ENCODE results near the gene SLC35F6. TPM values are rescaled to one million over a fixed set of nuclear protein-coding genes. Genes with fewer than 3 reads are reported as not detected.
"Not testable (repeated sequence)": the region's sequence is repeated elsewhere in the genome, so short reads cannot be mapped to it uniquely, and the experiment has no call there.

Gene SLC35F6
- total RNA-seq, 1 donor, result 83.6 TPM

- Histone ChIP-seq H3K79me2 (ENCODE audit: insufficient read depth, low read length) (peaks cover 44% of the 10 kb centered on the region), H4K20me1 (ENCODE audit: insufficient read depth, low read length) (no peaks in the 10 kb centered on the region), H3K4me2 (ENCODE audit: insufficient read depth, low read length) (peak within 1 kb of the TSS; percentile 93), H3K4me1 (ENCODE audit: insufficient read depth, low read length) (peaks cover 12% of the 10 kb centered on the region), H3K36me3 (ENCODE audit: insufficient read depth, low read length) (peaks cover 8% of the 10 kb centered on the region), H3K27me3 (ENCODE audit: insufficient read depth, low read length) (no peaks in the 10 kb centered on the region), H3K9me3 (ENCODE audit: low read depth, low read length) (no peaks in the 10 kb centered on the region), H3K27ac (ENCODE audit: low read depth, low read length) (peak within 1 kb of the TSS; percentile 60), H3K4me3 (ENCODE audit: insufficient read depth, low read length) (peak within 1 kb of the TSS; percentile 89), H2AFZ (ENCODE audit: low read length) (peak within 1 kb of the TSS; percentile 92)
- DNase-seq (ENCODE audit: insufficient read length, low spot score, missing footprints), result peak; percentile 99
- TF ChIP-seq CTCF (IDR thresholded peaks at IDR 0.05; ENCODE audit: extremely low read depth, low read depth, low read length), result no peak
These were observed 21.5 kb downstream of the SLC35F6 start, which contains the start of gene CENPA for GRCh38 chr2:26785431-26786206. CENPA (plus strand) TSS chr2:26786056; CDS start chr2:26786197, 141 bp downstream.

GRCh38 chr2:26786207-26787028 is 22.3 kb downstream of the SLC35F6 start:
- Histone ChIP-seq H4K20me1 (ENCODE audit: insufficient read depth, low read length) (no peaks in the 10 kb centered on the region), H3K4me2 (ENCODE audit: insufficient read depth, low read length) (peak overlapping the region; percentile 83), H3K27ac (ENCODE audit: low read depth, low read length) (peak overlapping the region; percentile 51), H3K27me3 (ENCODE audit: insufficient read depth, low read length) (no peaks in the 10 kb centered on the region), H2AFZ (ENCODE audit: low read length) (peak overlapping the region; percentile 92), H3K4me1 (ENCODE audit: insufficient read depth, low read length) (peaks cover 12% of the 10 kb centered on the region), H3K4me3 (ENCODE audit: insufficient read depth, low read length) (peak overlapping the region; percentile 89), H3K9me3 (ENCODE audit: low read depth, low read length) (no peaks in the 10 kb centered on the region), H3K36me3 (ENCODE audit: insufficient read depth, low read length) (peaks cover 5% of the 10 kb centered on the region), H3K79me2 (ENCODE audit: insufficient read depth, low read length) (peaks cover 51% of the 10 kb centered on the region)
- TF ChIP-seq CTCF (IDR thresholded peaks at IDR 0.05; ENCODE audit: extremely low read depth, low read depth, low read length), result no peak
- DNase-seq (ENCODE audit: insufficient read length, low spot score, missing footprints), result peak; percentile 84

GRCh38 chr2:26792720-26793119 is 28.6 kb downstream of the SLC35F6 start:
- TF ChIP-seq CTCF (IDR thresholded peaks at IDR 0.05; ENCODE audit: extremely low read depth, low read depth, low read length), result no peak
- no peaks in the 10 kb centered on the region for H4K20me1 ChIP-seq (ENCODE audit: insufficient read depth, low read length)
- H2AFZ ChIP-seq (ENCODE audit: low read length), result no peak overlapping the region
- H3K4me2 ChIP-seq (ENCODE audit: insufficient read depth, low read length), result no peak overlapping the region
- peaks cover 44% of the 10 kb centered on the region for H3K79me2 ChIP-seq (ENCODE audit: insufficient read depth, low read length)
- peak overlapping the region; percentile 2 for H3K27ac ChIP-seq (ENCODE audit: low read depth, low read length)
- no peaks in the 10 kb centered on the region for H3K27me3 ChIP-seq (ENCODE audit: insufficient read depth, low read length)
- DNase-seq (ENCODE audit: insufficient read length, low spot score, missing footprints), result no peak
- no peaks in the 10 kb centered on the region for H3K4me1 ChIP-seq (ENCODE audit: insufficient read depth, low read length)
- H3K36me3 ChIP-seq (ENCODE audit: insufficient read depth, low read length), result peaks cover 31% of the 10 kb centered on the region
- H3K4me3 ChIP-seq (ENCODE audit: insufficient read depth, low read length), result no peak overlapping the region
- H3K9me3 ChIP-seq (ENCODE audit: low read depth, low read length), result no peaks in the 10 kb centered on the region

- no peaks in the 10 kb centered on the region for H3K27me3 ChIP-seq (ENCODE audit: insufficient read depth, low read length)
- no peaks in the 10 kb centered on the region for H4K20me1 ChIP-seq (ENCODE audit: insufficient read depth, low read length)
- no peaks in the 10 kb centered on the region for H3K9me3 ChIP-seq (ENCODE audit: low read depth, low read length)
- H3K4me2 ChIP-seq (ENCODE audit: insufficient read depth, low read length), result no peak overlapping the region
- TF ChIP-seq CTCF (IDR thresholded peaks at IDR 0.05; ENCODE audit: extremely low read depth, low read depth, low read length), result no peak
- peaks cover 36% of the 10 kb centered on the region for H3K79me2 ChIP-seq (ENCODE audit: insufficient read depth, low read length)
- no peak overlapping the region for H3K27ac ChIP-seq (ENCODE audit: low read depth, low read length)
- H3K36me3 ChIP-seq (ENCODE audit: insufficient read depth, low read length), result peaks cover 31% of the 10 kb centered on the region
- DNase-seq (ENCODE audit: insufficient read length, low spot score, missing footprints), result no peak
- no peak overlapping the region for H3K4me3 ChIP-seq (ENCODE audit: insufficient read depth, low read length)
- H3K4me1 ChIP-seq (ENCODE audit: insufficient read depth, low read length), result no peaks in the 10 kb centered on the region
- no peak overlapping the region for H2AFZ ChIP-seq (ENCODE audit: low read length)
These were observed 29.4 kb downstream of the SLC35F6 start for GRCh38 chr2:26793518-26793917.

GRCh38 chr2:26795135-26795534 is 31.1 kb downstream of the SLC35F6 start:
- peaks cover 31% of the 10 kb centered on the region for H3K36me3 ChIP-seq (ENCODE audit: insufficient read depth, low read length)
- not testable (repeated sequence) for H3K4me2 ChIP-seq (ENCODE audit: insufficient read depth, low read length); H3K4me3 ChIP-seq (ENCODE audit: insufficient read depth, low read length); H4K20me1 ChIP-seq (ENCODE audit: insufficient read depth, low read length); H3K27ac ChIP-seq (ENCODE audit: low read depth, low read length); H2AFZ ChIP-seq (ENCODE audit: low read length); H3K27me3 ChIP-seq (ENCODE audit: insufficient read depth, low read length); H3K4me1 ChIP-seq (ENCODE audit: insufficient read depth, low read length); H3K9me3 ChIP-seq (ENCODE audit: low read depth, low read length); DNase-seq (ENCODE audit: insufficient read length, low spot score, missing footprints)
- H3K79me2 ChIP-seq (ENCODE audit: insufficient read depth, low read length), result peaks cover 20% of the 10 kb centered on the region
